Fibroblast of lung (primary cell): Measurements from ENCODE around the gene SYTL5. TPM values are rescaled to one million over a fixed set of nuclear protein-coding genes. Genes with fewer than 3 reads are reported as not detected.

Source experiments
- DNase-seq, 2 donors: peaks; one replicate each; pipeline versions ENCODE4 v3.0.0 to v3.0.0-alpha.2; 2010; ENCODE audit warnings: low read depth in 2 of 2
- H2AFZ ChIP-seq: 2 replicates; pipeline ENCODE4 v1.5.1; 2012; ENCODE audit warnings: low read length, control low read depth, inconsistent platforms
- H3K27ac ChIP-seq: 2 replicates; pipeline ENCODE4 v1.5.1; 2011; ENCODE audit warnings: low read length, control low read depth; ENCODE audit not compliant: insufficient read depth
- H3K27me3 ChIP-seq: 2 replicates; pipeline ENCODE4 v1.5.1; 2011; ENCODE audit warnings: mild to moderate bottlenecking, low read length; ENCODE audit not compliant: control insufficient read depth, insufficient read depth
- H3K36me3 ChIP-seq: 2 replicates; pipeline ENCODE4 v1.5.1; 2011; ENCODE audit warnings: low read length; ENCODE audit not compliant: control insufficient read depth, insufficient read depth
- H3K4me1 ChIP-seq: 2 replicates; pipeline ENCODE4 v1.5.1; 2011; ENCODE audit warnings: low read length; ENCODE audit not compliant: control insufficient read depth, insufficient read depth; ENCODE audit errors: extremely low read depth
- H3K4me2 ChIP-seq: 2 replicates; pipeline ENCODE4 v1.5.1; 2011; ENCODE audit warnings: low read length, control low read depth; ENCODE audit not compliant: insufficient read depth; ENCODE audit errors: extremely low read depth
- H3K4me3 ChIP-seq, 4 experiments: fragments of 200-600 bp in 1 of 4; sonication (generic) in 1 of 4; replicated peaks in 1 of 4; 2 replicates each; pipeline ENCODE4 v1.5.1; 2011 to 2016; ENCODE audit warnings: low read length in 4 of 4, low read depth in 3 of 4, mild to moderate bottlenecking in 3 of 4, control low read depth in 2 of 4, inconsistent platforms in 1 of 4, mixed read lengths in 1 of 4; ENCODE audit not compliant: insufficient read depth in 1 of 4; ENCODE audit errors: control extremely low read depth in 1 of 4
- H3K79me2 ChIP-seq: 2 replicates; pipeline ENCODE4 v1.5.1; 2012; ENCODE audit warnings: mild to moderate bottlenecking, low read length, inconsistent platforms; ENCODE audit not compliant: control insufficient read depth, insufficient read depth
- H3K9ac ChIP-seq: 2 replicates; pipeline ENCODE4 v1.5.1; 2011; ENCODE audit warnings: mild to moderate bottlenecking, low read length, control low read depth; ENCODE audit not compliant: insufficient read depth
- H3K9me3 ChIP-seq: 2 replicates; pipeline ENCODE4 v1.5.1; 2012; ENCODE audit warnings: low read depth, low read length; ENCODE audit not compliant: control insufficient read depth, insufficient read depth
- H4K20me1 ChIP-seq: 2 replicates; pipeline ENCODE4 v1.5.1; 2011; ENCODE audit warnings: low read length; ENCODE audit not compliant: control insufficient read depth, insufficient read depth; ENCODE audit errors: extremely low read depth
- EZH2 ChIP-seq: IDR thresholded peaks from 2 replicates; pipeline ENCODE4 v1.5.1; 2012; ENCODE audit warnings: low read length, control low read depth, mild to moderate bottlenecking; ENCODE audit errors: missing control alignments
- polyA plus RNA-seq, 2 donors: library from polyadenylated mRNA; depleted of rRNA in 1 of 2; stranded (reverse) in 1 of 2; unstranded in 1 of 2; fragments of >200 nt; gene quantifications; 2 replicates each; pipeline ENCODE4 v1.2.1, GENCODE V29; 2011 to 2012; ENCODE audit warnings: missing spikeins in 1 of 2
- total RNA-seq: library from RNA; depleted of rRNA; stranded (reverse); fragments of >200 nt; gene quantifications from 2 replicates; pipeline ENCODE4 v1.2.1, GENCODE V29; 2014
- TF ChIP-seq, protein P1 (sequence below), 2 donors: IDR thresholded peaks in 1 of 2; conservative IDR thresholded peaks in 1 of 2; 1 replicate in 1 of 2; 2 replicates in 1 of 2; pipeline ENCODE4 v1.5.1; 2011 to 2012; ENCODE audit warnings: low read length in 2 of 2, control low read depth in 1 of 2, inconsistent platforms in 1 of 2, low read depth in 1 of 2, mild to moderate bottlenecking in 1 of 2

Gene SYTL5
- total and polyA plus RNA-seq, 2 donors (not counting 1 experiment from before 2014, with no cell fraction given) = 0.27 to 1.5 TPM

DNA sequence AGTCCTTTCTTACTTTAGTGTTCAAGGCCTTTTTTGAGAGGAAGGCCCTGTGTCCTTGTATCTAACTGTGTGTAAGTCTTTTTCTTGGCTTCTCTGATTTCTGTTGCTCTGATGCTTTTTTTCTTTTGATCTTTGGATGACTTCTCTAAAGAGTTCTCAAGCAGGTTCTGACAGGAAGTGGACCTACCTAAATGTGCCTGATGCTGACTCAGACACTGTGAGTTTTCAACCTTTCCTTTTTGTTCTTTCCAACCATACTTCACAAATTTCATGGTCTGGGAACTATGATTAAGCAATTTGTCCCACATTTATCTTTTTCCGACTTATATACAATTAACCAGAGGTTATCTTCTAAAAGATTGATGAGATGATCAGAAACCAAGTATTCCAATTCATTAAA is 96.5 kb downstream of the SYTL5 start:
- no peaks in the 10 kb centered on the region for H3K36me3 ChIP-seq
- H3K9ac ChIP-seq = no peak overlapping the region
- H4K20me1 ChIP-seq = no peaks in the 10 kb centered on the region
- H2AFZ ChIP-seq = no peak overlapping the region
- no peaks in the 10 kb centered on the region for H3K4me1 ChIP-seq
- peak in 1 of 2 donors; percentile 58 for DNase-seq
- no peaks in the 10 kb centered on the region for H3K9me3 ChIP-seq
- H3K79me2 ChIP-seq = no peaks in the 10 kb centered on the region
- no peaks in the 10 kb centered on the region for H3K27me3 ChIP-seq
- H3K4me2 ChIP-seq = no peak overlapping the region
- no peak overlapping the region for H3K4me3 ChIP-seq
- TF ChIP-seq, protein P1, sequence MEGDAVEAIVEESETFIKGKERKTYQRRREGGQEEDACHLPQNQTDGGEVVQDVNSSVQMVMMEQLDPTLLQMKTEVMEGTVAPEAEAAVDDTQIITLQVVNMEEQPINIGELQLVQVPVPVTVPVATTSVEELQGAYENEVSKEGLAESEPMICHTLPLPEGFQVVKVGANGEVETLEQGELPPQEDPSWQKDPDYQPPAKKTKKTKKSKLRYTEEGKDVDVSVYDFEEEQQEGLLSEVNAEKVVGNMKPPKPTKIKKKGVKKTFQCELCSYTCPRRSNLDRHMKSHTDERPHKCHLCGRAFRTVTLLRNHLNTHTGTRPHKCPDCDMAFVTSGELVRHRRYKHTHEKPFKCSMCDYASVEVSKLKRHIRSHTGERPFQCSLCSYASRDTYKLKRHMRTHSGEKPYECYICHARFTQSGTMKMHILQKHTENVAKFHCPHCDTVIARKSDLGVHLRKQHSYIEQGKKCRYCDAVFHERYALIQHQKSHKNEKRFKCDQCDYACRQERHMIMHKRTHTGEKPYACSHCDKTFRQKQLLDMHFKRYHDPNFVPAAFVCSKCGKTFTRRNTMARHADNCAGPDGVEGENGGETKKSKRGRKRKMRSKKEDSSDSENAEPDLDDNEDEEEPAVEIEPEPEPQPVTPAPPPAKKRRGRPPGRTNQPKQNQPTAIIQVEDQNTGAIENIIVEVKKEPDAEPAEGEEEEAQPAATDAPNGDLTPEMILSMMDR (conservative IDR thresholded peaks at IDR 0.05 in 1 of 2, IDR thresholded peaks at IDR 0.05 in 1 of 2; ENCODE audit: low read depth in 1 of 2, low read length in 2 of 2) = no peak
- no peak for TF ChIP-seq EZH2
- H3K27ac ChIP-seq = no peak overlapping the region

DNA sequence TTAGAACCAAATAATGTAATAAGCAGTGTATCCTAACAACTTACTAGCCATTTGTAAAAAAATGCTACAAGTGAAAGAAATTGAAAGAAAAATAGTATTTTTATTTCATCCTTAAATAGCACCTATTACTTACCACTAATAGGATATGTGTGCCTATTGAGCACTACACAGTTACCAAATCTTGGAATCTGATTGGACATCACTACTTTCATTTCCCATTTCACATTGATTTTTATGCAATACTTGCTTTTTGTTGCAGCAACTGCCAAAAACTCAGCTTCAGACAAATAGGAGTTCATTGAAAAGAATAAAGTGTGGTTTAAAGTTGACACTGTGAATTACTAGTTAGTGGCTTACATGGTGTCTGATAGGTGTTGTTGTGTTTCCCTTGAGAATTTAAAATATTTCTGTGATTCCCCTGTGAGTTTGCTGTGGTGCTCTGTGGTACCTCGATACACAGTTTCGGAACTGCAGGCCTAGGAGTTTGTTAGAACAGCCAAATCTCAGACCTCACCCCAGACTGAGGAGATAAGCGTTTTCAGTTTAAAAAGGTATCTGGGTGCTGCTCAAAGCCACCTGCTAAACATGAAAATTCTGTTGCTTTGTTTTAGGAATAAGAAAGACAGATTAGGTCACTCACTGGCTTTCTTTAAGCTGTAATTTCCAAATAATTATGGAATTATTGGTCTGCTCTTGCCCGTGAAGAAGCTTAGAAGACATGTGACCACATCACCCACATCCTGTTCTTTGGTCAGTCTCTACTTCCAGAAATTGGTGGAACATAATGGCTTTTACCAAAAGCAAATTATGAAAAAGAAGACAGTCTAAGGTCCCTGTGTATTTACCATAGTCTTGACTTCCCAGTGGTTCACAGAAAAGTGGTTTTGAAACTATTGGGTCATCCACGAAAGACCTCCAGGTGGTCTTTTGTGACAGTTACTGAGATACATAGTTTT is 97.8 kb downstream of the SYTL5 start:
- Histone ChIP-seq H4K20me1 (no peaks in the 10 kb centered on the region), H3K36me3 (no peaks in the 10 kb centered on the region), H3K79me2 (no peaks in the 10 kb centered on the region), H3K27me3 (no peaks in the 10 kb centered on the region), H3K4me2 (no peak overlapping the region), H3K4me3 (no peak overlapping the region), H2AFZ (no peak overlapping the region), H3K27ac (no peak overlapping the region), H3K9me3 (no peaks in the 10 kb centered on the region), H3K4me1 (no peaks in the 10 kb centered on the region), H3K9ac (no peak overlapping the region)
- DNase-seq = peak in 1 of 2 donors; percentile 23
- TF ChIP-seq, protein P1 (conservative IDR thresholded peaks at IDR 0.05 in 1 of 2, IDR thresholded peaks at IDR 0.05 in 1 of 2; ENCODE audit: low read depth in 1 of 2, low read length in 2 of 2) = no peak

DNA sequence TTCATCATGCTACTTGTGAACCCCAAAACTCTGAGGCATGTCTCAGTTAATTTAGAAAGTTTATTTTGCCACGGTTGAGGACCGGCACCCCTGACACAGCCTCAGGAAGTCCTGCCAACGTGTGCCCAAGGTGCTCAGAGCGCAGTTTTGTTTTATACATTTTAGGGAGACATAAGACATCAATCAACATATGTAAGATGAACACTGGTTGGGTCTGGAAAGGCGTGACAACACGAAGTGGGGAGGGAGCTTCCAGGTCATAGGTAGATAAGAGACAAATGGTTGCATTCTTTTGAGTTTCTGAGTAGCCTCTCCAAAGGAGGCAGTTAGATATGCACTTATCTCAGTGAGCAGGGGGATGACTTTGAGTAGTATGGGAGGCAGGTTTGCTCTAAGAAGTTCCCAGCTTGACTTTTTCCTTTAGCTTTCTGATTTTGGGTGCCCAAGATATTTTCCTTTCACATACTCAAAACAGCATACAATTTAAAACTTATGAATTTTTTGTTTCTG is 98.9 kb downstream of the SYTL5 start:
- H3K27ac ChIP-seq = no peak overlapping the region
- TF ChIP-seq EZH2 = no peak
- H2AFZ ChIP-seq = no peak overlapping the region
- no peaks in the 10 kb centered on the region for H3K36me3 ChIP-seq
- no peak overlapping the region for H3K9ac ChIP-seq
- no peak overlapping the region for H3K4me2 ChIP-seq
- no peaks in the 10 kb centered on the region for H3K79me2 ChIP-seq
- DNase-seq = no peak
- no peaks in the 10 kb centered on the region for H3K4me1 ChIP-seq
- H3K9me3 ChIP-seq = no peaks in the 10 kb centered on the region
- H4K20me1 ChIP-seq = no peaks in the 10 kb centered on the region
- no peaks in the 10 kb centered on the region for H3K27me3 ChIP-seq
- H3K4me3 ChIP-seq = no peak overlapping the region
